H9 (cell line): ENCODE results near the gene BZW2. TPM values are rescaled to one million over a fixed set of nuclear protein-coding genes. Genes with fewer than 3 reads are reported as not detected.

Source experiments
- DNase-seq: peaks from one replicate; pipeline ENCODE4 v3.0.0-alpha.2; 2017
- H2AFZ ChIP-seq: one replicate; pipeline ENCODE4 v1.6.1; 2013; ENCODE audit warnings: mild to moderate bottlenecking, low read length, control low read depth, moderate library complexity
- H2AK5ac ChIP-seq: 2 replicates; pipeline ENCODE4 v1.6.1; 2013; ENCODE audit warnings: low read length, control low read depth, mixed read lengths; ENCODE audit not compliant: insufficient read length
- H2BK120ac ChIP-seq: one replicate; pipeline ENCODE4 v1.6.1; 2013; ENCODE audit warnings: low read depth, mild to moderate bottlenecking, low read length, control low read depth, inconsistent platforms; ENCODE audit not compliant: poor library complexity, severe bottlenecking
- H2BK12ac ChIP-seq: 2 replicates; pipeline ENCODE4 v1.6.1; 2013; ENCODE audit warnings: low read length, control low read depth, mixed read lengths, low read depth; ENCODE audit not compliant: insufficient read length
- H2BK15ac ChIP-seq: 2 replicates; pipeline ENCODE4 v1.6.1; 2013; ENCODE audit warnings: low read depth, low read length, control low read depth
- H2BK20ac ChIP-seq: one replicate; pipeline ENCODE4 v1.6.1; 2013; ENCODE audit warnings: low read depth, mild to moderate bottlenecking, low read length, control low read depth, inconsistent platforms; ENCODE audit not compliant: poor library complexity, severe bottlenecking
- H2BK5ac ChIP-seq: 2 replicates; pipeline ENCODE4 v1.6.1; 2013; ENCODE audit warnings: low read length, control low read depth, mixed read lengths; ENCODE audit not compliant: insufficient read length
- H3K14ac ChIP-seq: 2 replicates; pipeline ENCODE4 v1.6.1; 2013; ENCODE audit warnings: low read length, control low read depth; ENCODE audit not compliant: insufficient read depth
- H3K18ac ChIP-seq: 2 replicates; pipeline ENCODE4 v1.6.1; 2013; ENCODE audit warnings: low read depth, mild to moderate bottlenecking, mixed read lengths, low read length, control low read depth; ENCODE audit not compliant: insufficient read length
- H3K23ac ChIP-seq: 2 replicates; pipeline ENCODE4 v1.6.1; 2013; ENCODE audit warnings: low read length, control low read depth, mixed read lengths, low read depth; ENCODE audit not compliant: insufficient read length
- H3K23me2 ChIP-seq: 2 replicates; pipeline ENCODE4 v1.6.1; 2013; ENCODE audit warnings: low read depth, mild to moderate bottlenecking, mixed read lengths, low read length, control low read depth; ENCODE audit not compliant: insufficient read length, poor library complexity, severe bottlenecking
- H3K27ac ChIP-seq: 2 replicates; pipeline ENCODE4 v1.5.1; 2013; ENCODE audit warnings: low read length, control low read depth, mixed read lengths, low read depth; ENCODE audit not compliant: insufficient read length
- H3K27me3 ChIP-seq: 2 replicates; pipeline ENCODE4 v1.6.1; 2013; ENCODE audit warnings: low read length, control low read depth, inconsistent platforms; ENCODE audit not compliant: insufficient read depth
- H3K4ac ChIP-seq: 2 replicates; pipeline ENCODE4 v1.6.1; 2013; ENCODE audit warnings: low read depth, mild to moderate bottlenecking, control low read depth, inconsistent platforms, low read length, moderate library complexity
- H3K4me1 ChIP-seq: 2 replicates; pipeline ENCODE4 v1.6.1; 2013; ENCODE audit warnings: low read length, control low read depth, inconsistent platforms; ENCODE audit not compliant: insufficient read depth
- H3K4me2 ChIP-seq: 2 replicates; pipeline ENCODE4 v1.6.1; 2013; ENCODE audit warnings: low read length, control low read depth, mixed read lengths; ENCODE audit not compliant: insufficient read length, insufficient read depth
- H3K56ac ChIP-seq: 2 replicates; pipeline ENCODE4 v1.6.1; 2013; ENCODE audit warnings: low read depth, mild to moderate bottlenecking, mixed read lengths, low read length, control low read depth; ENCODE audit not compliant: insufficient read length
- H3K79me1 ChIP-seq: 2 replicates; pipeline ENCODE4 v1.6.1; 2013; ENCODE audit warnings: low read depth, mild to moderate bottlenecking, moderate library complexity, low read length, control low read depth, inconsistent platforms; ENCODE audit not compliant: insufficient read depth, poor library complexity, severe bottlenecking
- H3K79me2 ChIP-seq: 2 replicates; pipeline ENCODE4 v1.6.1; 2013; ENCODE audit warnings: low read length, control low read depth, inconsistent platforms; ENCODE audit not compliant: insufficient read depth
- H3K9ac ChIP-seq: 2 replicates; pipeline ENCODE4 v1.6.1; 2013; ENCODE audit warnings: low read length, control low read depth, mixed read lengths; ENCODE audit not compliant: insufficient read length; ENCODE audit errors: extremely low read depth
- H3K9me3 ChIP-seq: one replicate; pipeline ENCODE4 v1.6.1; 2013; ENCODE audit warnings: low read depth, low read length, inconsistent platforms; ENCODE audit not compliant: control insufficient read depth
- H3T11ph ChIP-seq: one replicate; pipeline ENCODE4 v1.6.1; 2013; ENCODE audit warnings: mild to moderate bottlenecking, low read length, control low read depth, inconsistent platforms
- H4K20me1 ChIP-seq: one replicate; pipeline ENCODE4 v1.6.1; 2013; ENCODE audit not compliant: control insufficient read depth, insufficient read length, insufficient read depth
- H4K5ac ChIP-seq: 2 replicates; pipeline ENCODE4 v1.6.1; 2013; ENCODE audit warnings: low read depth, mild to moderate bottlenecking, mixed read lengths, low read length, control low read depth; ENCODE audit not compliant: insufficient read length
- H4K8ac ChIP-seq: replicated peaks from 2 replicates; pipeline ENCODE4 v1.6.1; 2013; ENCODE audit warnings: low read length, control low read depth, mixed read lengths, low read depth; ENCODE audit not compliant: insufficient read length
- H4K91ac ChIP-seq: 2 replicates; pipeline ENCODE4 v1.6.1; 2013; ENCODE audit warnings: low read depth, mild to moderate bottlenecking, moderate library complexity, mixed read lengths, low read length, control low read depth; ENCODE audit not compliant: insufficient read length
- H3K27ac Mint-ChIP-seq, 3 experiments: 2 replicates in 2 of 3; 3 replicates in 1 of 3; pipeline ENCODE4 v1.8.0; 2020 to 2021; ENCODE audit warnings: mixed read lengths in 3 of 3, mild to moderate bottlenecking in 1 of 3, moderate library complexity in 1 of 3
- H3K27me3 Mint-ChIP-seq: 2 replicates; pipeline ENCODE4 v1.8.0; 2021; ENCODE audit warnings: low read depth, mild to moderate bottlenecking, moderate library complexity, mixed read lengths
- H3K36me3 Mint-ChIP-seq, 3 experiments: 2 replicates in 2 of 3; 3 replicates in 1 of 3; pipeline ENCODE4 v1.8.0; 2020 to 2021; ENCODE audit warnings: low read depth in 3 of 3, mixed read lengths in 3 of 3; ENCODE audit not compliant: insufficient read depth in 1 of 3
- H3K4me1 Mint-ChIP-seq, 2 experiments: 2 replicates each; pipeline ENCODE4 v1.8.0; 2020; ENCODE audit warnings: mixed read lengths in 2 of 2
- H3K4me3 Mint-ChIP-seq, 2 experiments: 2 replicates in 1 of 2; 3 replicates in 1 of 2; pipeline ENCODE4 v1.8.0; 2020 to 2021; ENCODE audit warnings: mild to moderate bottlenecking in 2 of 2, mixed read lengths in 2 of 2, moderate library complexity in 1 of 2
- H3K9me3 Mint-ChIP-seq, 2 experiments: 2 replicates in 1 of 2; 3 replicates in 1 of 2; pipeline ENCODE4 v1.8.0; 2020; ENCODE audit warnings: mild to moderate bottlenecking in 2 of 2, mixed read lengths in 2 of 2, moderate library complexity in 1 of 2
- WGBS: extraction: QIAGEN DNeasy Blood & Tissue Kit; methylation state at CpG from one replicate; pipeline ENCODE4 v1.1.7; 2013; ENCODE audit warnings: missing lambda C conversion rate, low lambda C conversion rate, mixed read lengths; ENCODE audit not compliant: insufficient read length; ENCODE audit errors: extremely low coverage; 5-methylcytosine and 5-hydroxymethylcytosine counted together
- total RNA-seq: library from RNA; stranded (reverse); gene quantifications from 2 replicates; pipeline ENCODE4 v1.2.1, GENCODE V29; 2021
- TF ChIP-seq, protein P1 (sequence below): fragments of 200-600 bp; sonication (generic); conservative IDR thresholded peaks from 3 replicates; pipeline ENCODE4 v1.8.0; 2021; ENCODE audit warnings: antibody characterized with exemption, mild to moderate bottlenecking

The BZW2 gene
- total RNA-seq, 1 experiment from 2014 or later: 64.6 TPM

DNA sequence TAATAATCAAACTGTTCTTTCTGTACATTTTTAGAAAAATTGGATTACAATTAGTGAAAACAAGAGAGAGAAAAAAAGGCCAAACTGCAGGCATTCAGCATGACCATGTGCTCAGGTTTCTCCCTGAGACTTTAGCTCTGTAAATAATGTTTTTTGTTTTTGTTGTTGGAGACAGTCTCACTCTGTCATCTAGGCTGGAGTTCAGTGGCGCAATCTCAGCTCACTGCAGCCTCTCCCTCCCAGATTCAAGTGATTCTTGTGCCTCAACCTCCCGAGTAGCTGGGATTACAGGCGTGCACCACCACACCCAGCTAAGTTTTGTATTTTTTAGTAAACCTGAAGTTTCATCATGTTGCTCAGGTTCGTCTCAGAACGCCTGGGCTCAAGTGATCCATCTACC is 23.0 kb downstream of the BZW2 start:
- H3K27ac ChIP-seq: no peak overlapping the region
- H3K23me2 ChIP-seq: no peaks in the 10 kb centered on the region
- H3K9ac ChIP-seq: no peak overlapping the region
- no peak overlapping the region for H2AFZ ChIP-seq
- no peak overlapping the region for H3K4me2 ChIP-seq
- H2BK120ac ChIP-seq: no peak overlapping the region
- TF ChIP-seq, protein P1, sequence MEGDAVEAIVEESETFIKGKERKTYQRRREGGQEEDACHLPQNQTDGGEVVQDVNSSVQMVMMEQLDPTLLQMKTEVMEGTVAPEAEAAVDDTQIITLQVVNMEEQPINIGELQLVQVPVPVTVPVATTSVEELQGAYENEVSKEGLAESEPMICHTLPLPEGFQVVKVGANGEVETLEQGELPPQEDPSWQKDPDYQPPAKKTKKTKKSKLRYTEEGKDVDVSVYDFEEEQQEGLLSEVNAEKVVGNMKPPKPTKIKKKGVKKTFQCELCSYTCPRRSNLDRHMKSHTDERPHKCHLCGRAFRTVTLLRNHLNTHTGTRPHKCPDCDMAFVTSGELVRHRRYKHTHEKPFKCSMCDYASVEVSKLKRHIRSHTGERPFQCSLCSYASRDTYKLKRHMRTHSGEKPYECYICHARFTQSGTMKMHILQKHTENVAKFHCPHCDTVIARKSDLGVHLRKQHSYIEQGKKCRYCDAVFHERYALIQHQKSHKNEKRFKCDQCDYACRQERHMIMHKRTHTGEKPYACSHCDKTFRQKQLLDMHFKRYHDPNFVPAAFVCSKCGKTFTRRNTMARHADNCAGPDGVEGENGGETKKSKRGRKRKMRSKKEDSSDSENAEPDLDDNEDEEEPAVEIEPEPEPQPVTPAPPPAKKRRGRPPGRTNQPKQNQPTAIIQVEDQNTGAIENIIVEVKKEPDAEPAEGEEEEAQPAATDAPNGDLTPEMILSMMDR: no peak
- no peaks in the 10 kb centered on the region for H3K9me3 Mint-ChIP-seq
- no peak overlapping the region for H2AK5ac ChIP-seq
- no peak overlapping the region for H3K23ac ChIP-seq
- H3K14ac ChIP-seq: no peak overlapping the region
- no peak overlapping the region for H2BK12ac ChIP-seq
- no peak overlapping the region for H3K4ac ChIP-seq
- no peak overlapping the region for H4K8ac ChIP-seq
- no peak overlapping the region for H2BK5ac ChIP-seq
- H4K20me1 ChIP-seq: no peaks in the 10 kb centered on the region
- no peaks in the 10 kb centered on the region for H3K9me3 ChIP-seq
- no peak overlapping the region for H3K4me3 Mint-ChIP-seq
- H3K4me1 Mint-ChIP-seq: peaks cover 34 to 36% of the 10 kb centered on the region in 2 experiments
- H4K91ac ChIP-seq: no peak overlapping the region
- peaks cover 3% of the 10 kb centered on the region; the same call in 1 of the 2 replicates for H3K4me1 ChIP-seq
- H3K36me3 Mint-ChIP-seq: peaks cover 25 to 41% (median 30%) of the 10 kb centered on the region in 3 experiments
- no peaks in the 10 kb centered on the region for H3K27me3 Mint-ChIP-seq
- H3K27me3 ChIP-seq: no peaks in the 10 kb centered on the region
- no peak overlapping the region for H4K5ac ChIP-seq
- no peak overlapping the region for H3T11ph ChIP-seq
- no CpG with 5 or more reads among the region's 5 CpGs for WGBS
- H3K79me1 ChIP-seq: no peaks in the 10 kb centered on the region
- H2BK15ac ChIP-seq: no peak overlapping the region
- no peak overlapping the region for H2BK20ac ChIP-seq
- no peak for DNase-seq
- no peak overlapping the region for H3K18ac ChIP-seq
- no peak overlapping the region for H3K56ac ChIP-seq
- H3K79me2 ChIP-seq: no peaks in the 10 kb centered on the region; the same call in 1 of the 2 replicates
- H3K27ac Mint-ChIP-seq: peak overlapping the region; percentile 35 to 71 (median 55); a peak in 3 of 7 replicates
